Measurements from ENCODE around the gene CAMK1D. TPM values are rescaled to one million over a fixed set of nuclear protein-coding genes. Genes with fewer than 3 reads are reported as not detected.

CAMK1D gene
- total and polyA plus RNA-seq, 2 of the 8 experiments (the other 6 are each of a cell fraction or from before 2014, with no cell fraction given), result 3.5 to 10.6 TPM

DNA sequence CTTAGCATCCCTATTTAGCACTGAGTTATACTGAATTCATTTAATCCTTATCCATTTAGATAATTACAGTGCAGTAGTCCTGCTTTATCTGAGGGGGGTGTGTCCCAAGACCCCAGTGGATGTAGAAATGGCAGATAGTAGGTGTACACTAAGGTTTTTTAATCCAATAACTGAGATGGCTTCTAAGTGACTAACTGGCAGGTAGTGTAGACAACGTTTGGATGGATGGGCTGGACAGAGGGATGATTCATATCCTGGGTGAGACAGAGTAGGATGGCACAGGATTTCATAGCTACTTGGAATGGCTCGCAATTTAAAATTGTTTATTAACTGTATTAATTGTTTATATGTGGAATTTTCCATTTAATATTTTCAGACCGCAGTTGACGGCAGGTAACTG, 356.6 kb downstream of the CAMK1D start:
- H2AFZ ChIP-seq (ENCODE audit: low read length), result no peak overlapping the region
- H2AK5ac ChIP-seq (ENCODE audit: low read depth, low read length), result no peak overlapping the region
- H3K27ac ChIP-seq (ENCODE audit: low read depth, low read length), result no peak overlapping the region
- H4K20me1 ChIP-seq (replicated peaks in 1 of 2; ENCODE audit: control insufficient read depth in 1 of 2, insufficient read depth in 2 of 2, low read length in 2 of 2), result no peaks in the 10 kb centered on the region
- DNase-seq (ENCODE audit: low read depth in 1 of 2, low spot score in 2 of 2), result no peak
- H3K4me2 ChIP-seq (ENCODE audit: insufficient read depth in 1 of 2, low read depth in 2 of 2, low read length in 2 of 2), result no peak overlapping the region
- H3K4me1 ChIP-seq (replicated peaks in 1 of 4; ENCODE audit: control insufficient read depth in 3 of 4, insufficient read depth in 4 of 4, low read length in 3 of 4), result peaks cover 0 to 15% (median 4%) of the 10 kb centered on the region in 4 experiments; a peak in 4 of 7 replicates
- no peak for FAIRE-seq
- H3K9ac ChIP-seq (replicated peaks in 1 of 4; ENCODE audit: extremely low read depth in 1 of 4, low read depth in 3 of 4, low read length in 3 of 4), result no peak overlapping the region
- no peaks in the 10 kb centered on the region for H3K9me3 ChIP-seq (ENCODE audit: insufficient read depth in 2 of 2, low read depth in 1 of 2, low read length in 1 of 2)
- no peak overlapping the region for H4K91ac ChIP-seq (replicated peaks; ENCODE audit: insufficient read length, low read length)
- no peak overlapping the region for H3K4ac ChIP-seq (replicated peaks; ENCODE audit: insufficient read length, low read depth, low read length)
- ChIA-PET POLR2A (ENCODE audit: partially characterized antibody) (no interaction called here), CTCF (ENCODE audit: partially characterized antibody) (interaction anchor here (1.5 kb wide), 1 partner anchor 49 kb away, joined by 3 read pairs; no protein-coding TSS in a partner anchor)
- no peak overlapping the region for H2BK120ac ChIP-seq (replicated peaks; ENCODE audit: low read depth, low read length)
- no peak overlapping the region for H2BK20ac ChIP-seq (ENCODE audit: low read length)
- no peak overlapping the region for H3K14ac ChIP-seq (ENCODE audit: insufficient read length)
- H2BK15ac ChIP-seq (ENCODE audit: low read length), result no peak overlapping the region
- no peaks in the 10 kb centered on the region for H3K36me3 ChIP-seq (ENCODE audit: control insufficient read depth in 2 of 4, insufficient read depth in 4 of 4, low read length in 3 of 4)
- H3K23me2 ChIP-seq (ENCODE audit: low read depth, low read length), result no peaks in the 10 kb centered on the region
- no peaks in the 10 kb centered on the region for H3K27me3 ChIP-seq (replicated peaks in 1 of 4; ENCODE audit: control insufficient read depth in 3 of 4, extremely low read depth in 1 of 4, insufficient read depth in 3 of 4, low read length in 3 of 4)
- no peak overlapping the region for H4K5ac ChIP-seq (ENCODE audit: insufficient read length, low read depth, low read length)
- H3K4me3 ChIP-seq (ENCODE audit: extremely low read depth in 1 of 4, insufficient read depth in 2 of 4, low read depth in 3 of 4, low read length in 4 of 4), result no peak overlapping the region
- H2BK5ac ChIP-seq (ENCODE audit: low read depth, low read length), result no peak overlapping the region
- H3K79me2 ChIP-seq (ENCODE audit: control insufficient read depth in 1 of 2, insufficient read depth in 2 of 2, low read length in 2 of 2), result no peaks in the 10 kb centered on the region
- no peak overlapping the region for H4K8ac ChIP-seq (ENCODE audit: extremely low read depth, insufficient read depth, low read length)
- H3K23ac ChIP-seq (ENCODE audit: insufficient read length), result no peak overlapping the region
- H3K79me1 ChIP-seq (ENCODE audit: low read depth, low read length), result no peaks in the 10 kb centered on the region
- H3K56ac ChIP-seq (replicated peaks; ENCODE audit: insufficient read length, low read depth, low read length), result no peak overlapping the region
- no peak overlapping the region for H3K18ac ChIP-seq (ENCODE audit: extremely low read depth, low read length)
- 96% methylated on average over 4 of the region's 4 CpGs; no CpG with 5 or more reads in 1 of the 2 experiments for WGBS, 2 experiments (ENCODE audit: extremely low coverage in 1 of 2, insufficient coverage in 1 of 2, insufficient read length in 1 of 2, insufficient replicate concordance in 2 of 2, low coverage in 1 of 2, low lambda C conversion rate in 2 of 2, missing lambda C conversion rate in 1 of 2)
- TF ChIP-seq, protein P1, sequence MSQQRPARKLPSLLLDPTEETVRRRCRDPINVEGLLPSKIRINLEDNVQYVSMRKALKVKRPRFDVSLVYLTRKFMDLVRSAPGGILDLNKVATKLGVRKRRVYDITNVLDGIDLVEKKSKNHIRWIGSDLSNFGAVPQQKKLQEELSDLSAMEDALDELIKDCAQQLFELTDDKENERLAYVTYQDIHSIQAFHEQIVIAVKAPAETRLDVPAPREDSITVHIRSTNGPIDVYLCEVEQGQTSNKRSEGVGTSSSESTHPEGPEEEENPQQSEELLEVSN (IDR thresholded peaks at IDR 0.05), result no peak
- TF ChIP-seq, protein P2, sequence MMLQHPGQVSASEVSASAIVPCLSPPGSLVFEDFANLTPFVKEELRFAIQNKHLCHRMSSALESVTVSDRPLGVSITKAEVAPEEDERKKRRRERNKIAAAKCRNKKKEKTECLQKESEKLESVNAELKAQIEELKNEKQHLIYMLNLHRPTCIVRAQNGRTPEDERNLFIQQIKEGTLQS (IDR thresholded peaks at IDR 0.05; ENCODE audit: insufficient read depth, low read depth, low read length), result no peak
- TF ChIP-seq EZH2 (IDR thresholded peaks at IDR 0.05; ENCODE audit: low read depth, low read length, severe bottlenecking) (no peak), NRF1 (IDR thresholded peaks at IDR 0.05; ENCODE audit: low read depth, low read length) (no peak), BRCA1 (IDR thresholded peaks at IDR 0.05; ENCODE audit: low read depth, low read length) (no peak), SRF (IDR thresholded peaks at IDR 0.05; ENCODE audit: low read depth, low read length) (no peak), CEBPB (IDR thresholded peaks at IDR 0.05; ENCODE audit: low read depth, low read length) (no peak), NANOG (IDR thresholded peaks at IDR 0.05; ENCODE audit: insufficient read depth, low read depth, low read length, poor library complexity, severe bottlenecking) (no peak), CHD1 (IDR thresholded peaks at IDR 0.05; ENCODE audit: low read depth, low read length) (no peak), TAF1 (IDR thresholded peaks at IDR 0.05; ENCODE audit: low read depth, low read length) (no peak), CHD2 (IDR thresholded peaks at IDR 0.05; ENCODE audit: low read length) (no peak), GABPA (IDR thresholded peaks at IDR 0.05; ENCODE audit: borderline replicate concordance, insufficient read depth, low read length) (no peak)
- no peak overlapping the region for H2BK12ac ChIP-seq (ENCODE audit: low read depth, low read length)

All from H1 (cell line).